Esophagus muscularis mucosa (tissue), 3 donors: ENCODE measurements around the gene CEP192.

ENCODE experiments used
- POLR2A ChIP-seq: fragments of 450-650 bp; IDR thresholded peaks from one replicate; pipeline ENCODE4 v1.6.1; 2017; ENCODE audit warnings: antibody characterized with exemption, moderate library complexity, mild to moderate bottlenecking, low read depth
- POLR2AphosphoS5 ChIP-seq, 2 donors: sonication (generic); formaldehyde crosslinking; IDR thresholded peaks; one replicate each; pipeline ENCODE4 v1.6.1; 2017; ENCODE audit warnings: antibody characterized with exemption in 2 of 2
- TF ChIP-seq, protein P1 (sequence below), 3 experiments: fragments of 200-600 bp in 2 of 3; fragments of 450-650 bp in 1 of 3; sonication (generic) in 2 of 3; IDR thresholded peaks; one replicate each; pipeline ENCODE4 v1.5.1; 2017 to 2019; ENCODE audit warnings: antibody characterized with exemption in 3 of 3, mild to moderate bottlenecking in 2 of 3, moderate library complexity in 1 of 3

DNA sequence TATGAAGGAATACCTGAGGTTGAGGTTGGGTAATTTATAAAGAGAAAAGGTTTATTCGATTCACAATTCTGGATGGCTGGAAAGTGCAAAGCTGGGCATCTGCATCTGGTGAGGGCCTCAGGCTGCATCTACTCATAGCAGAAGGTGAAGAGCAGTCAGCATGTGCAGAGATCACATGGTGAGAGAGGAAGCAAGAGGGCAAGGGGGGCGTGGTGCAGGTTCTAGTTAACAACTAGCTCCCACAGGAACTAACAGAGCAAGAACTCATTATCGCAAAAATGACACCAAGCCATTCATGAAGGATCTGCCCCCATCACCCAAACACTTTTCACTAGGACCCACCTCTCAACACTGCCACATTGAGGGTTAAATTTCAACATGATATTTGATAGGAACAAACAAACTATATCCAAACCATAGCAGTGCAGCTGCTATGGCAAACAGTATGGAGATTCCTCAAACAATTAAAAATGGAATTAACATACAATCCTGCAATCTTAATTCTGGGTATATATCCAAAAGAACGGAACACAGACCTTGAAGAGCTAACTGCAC is 154.6 kb downstream of the CEP192 start:
- TF ChIP-seq, protein P1, sequence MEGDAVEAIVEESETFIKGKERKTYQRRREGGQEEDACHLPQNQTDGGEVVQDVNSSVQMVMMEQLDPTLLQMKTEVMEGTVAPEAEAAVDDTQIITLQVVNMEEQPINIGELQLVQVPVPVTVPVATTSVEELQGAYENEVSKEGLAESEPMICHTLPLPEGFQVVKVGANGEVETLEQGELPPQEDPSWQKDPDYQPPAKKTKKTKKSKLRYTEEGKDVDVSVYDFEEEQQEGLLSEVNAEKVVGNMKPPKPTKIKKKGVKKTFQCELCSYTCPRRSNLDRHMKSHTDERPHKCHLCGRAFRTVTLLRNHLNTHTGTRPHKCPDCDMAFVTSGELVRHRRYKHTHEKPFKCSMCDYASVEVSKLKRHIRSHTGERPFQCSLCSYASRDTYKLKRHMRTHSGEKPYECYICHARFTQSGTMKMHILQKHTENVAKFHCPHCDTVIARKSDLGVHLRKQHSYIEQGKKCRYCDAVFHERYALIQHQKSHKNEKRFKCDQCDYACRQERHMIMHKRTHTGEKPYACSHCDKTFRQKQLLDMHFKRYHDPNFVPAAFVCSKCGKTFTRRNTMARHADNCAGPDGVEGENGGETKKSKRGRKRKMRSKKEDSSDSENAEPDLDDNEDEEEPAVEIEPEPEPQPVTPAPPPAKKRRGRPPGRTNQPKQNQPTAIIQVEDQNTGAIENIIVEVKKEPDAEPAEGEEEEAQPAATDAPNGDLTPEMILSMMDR (IDR thresholded peaks at IDR 0.05): no peak
- no peak for TF ChIP-seq POLR2A
- no peak for TF ChIP-seq POLR2AphosphoS5 (IDR thresholded peaks at IDR 0.05)
